Frontal cortex (tissue), 4 donors: ENCODE data around the gene CEP41. TPM values are rescaled to one million over a fixed set of nuclear protein-coding genes. Genes with fewer than 3 reads are reported as not detected.

ENCODE experiments used
- DNase-seq, 2 donors: peaks; one replicate each; pipeline ENCODE4 v3.0.0; 2012; ENCODE audit warnings: low spot score in 2 of 2
- FAIRE-seq: peaks from 2 replicates; lab custom pipeline; 2012; peaks lifted over from hg19 to GRCh38; lab: Jason Lieb, UNC
- total RNA-seq: library from RNA; depleted of rRNA; stranded (reverse); fragments of >200 nt; gene quantifications from one replicate; pipeline ENCODE4 v1.2.3, GENCODE V29; 2014
- donor health status: control.
- donor health status: control.
- donor health status: control.

Gene CEP41
- total RNA-seq, 1 donor from 2014 or later, result 11.4 TPM

DNA sequence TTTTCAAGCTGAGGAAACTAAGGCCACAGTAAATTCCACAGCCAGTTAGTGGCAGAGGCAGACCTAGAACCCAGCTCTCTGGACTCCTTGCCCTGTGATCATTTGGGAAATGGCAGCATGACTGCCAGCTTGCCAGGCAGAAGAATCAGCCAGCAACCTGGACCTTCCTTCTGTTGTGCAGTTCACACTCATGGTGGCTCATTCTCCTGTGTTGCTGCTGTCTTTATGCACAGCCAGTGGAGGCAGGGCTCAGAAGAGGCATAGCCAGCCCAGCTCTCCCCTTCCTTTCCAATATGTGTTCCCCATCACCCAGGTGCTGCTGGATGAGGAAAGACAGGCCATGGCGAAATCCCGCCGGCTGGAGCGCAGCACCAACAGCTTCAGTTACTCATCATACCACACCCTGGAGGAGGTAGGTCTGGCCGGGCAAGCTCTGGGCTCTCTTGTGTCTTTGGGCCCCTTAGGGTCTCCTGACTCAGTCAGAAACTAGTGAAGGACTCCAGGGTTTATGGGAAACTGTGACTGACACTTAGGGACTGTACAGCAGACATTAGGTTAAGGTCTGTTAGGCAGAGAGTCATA lies 81.4 kb downstream of the CEP41 start:
- no peak for FAIRE-seq

DNA sequence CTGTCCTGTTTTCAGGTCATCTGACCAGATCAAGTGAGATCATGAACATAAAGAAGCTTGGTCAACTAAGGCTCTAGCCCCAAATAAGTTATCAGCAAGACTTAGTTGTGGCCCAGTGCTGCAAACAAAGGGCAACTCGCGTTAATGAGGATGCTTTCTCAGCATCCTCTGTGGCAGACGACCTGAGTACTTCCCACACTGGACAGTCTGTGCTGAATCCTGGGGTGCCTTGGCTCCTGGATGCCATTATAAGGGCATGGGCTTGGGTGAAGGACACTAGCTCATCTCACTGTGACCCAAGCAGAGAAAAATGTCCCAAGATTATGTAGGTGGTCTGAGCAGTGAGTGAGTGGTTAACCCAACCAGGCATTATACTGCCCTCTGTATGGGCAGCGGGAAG lies 82.3 kb downstream of the CEP41 start:
- DNase-seq (no peak), FAIRE-seq (no peak)

More for the DNA sequence above, 81.4 kb downstream of the CEP41 start:
- DNase-seq, result no peak

DNA sequence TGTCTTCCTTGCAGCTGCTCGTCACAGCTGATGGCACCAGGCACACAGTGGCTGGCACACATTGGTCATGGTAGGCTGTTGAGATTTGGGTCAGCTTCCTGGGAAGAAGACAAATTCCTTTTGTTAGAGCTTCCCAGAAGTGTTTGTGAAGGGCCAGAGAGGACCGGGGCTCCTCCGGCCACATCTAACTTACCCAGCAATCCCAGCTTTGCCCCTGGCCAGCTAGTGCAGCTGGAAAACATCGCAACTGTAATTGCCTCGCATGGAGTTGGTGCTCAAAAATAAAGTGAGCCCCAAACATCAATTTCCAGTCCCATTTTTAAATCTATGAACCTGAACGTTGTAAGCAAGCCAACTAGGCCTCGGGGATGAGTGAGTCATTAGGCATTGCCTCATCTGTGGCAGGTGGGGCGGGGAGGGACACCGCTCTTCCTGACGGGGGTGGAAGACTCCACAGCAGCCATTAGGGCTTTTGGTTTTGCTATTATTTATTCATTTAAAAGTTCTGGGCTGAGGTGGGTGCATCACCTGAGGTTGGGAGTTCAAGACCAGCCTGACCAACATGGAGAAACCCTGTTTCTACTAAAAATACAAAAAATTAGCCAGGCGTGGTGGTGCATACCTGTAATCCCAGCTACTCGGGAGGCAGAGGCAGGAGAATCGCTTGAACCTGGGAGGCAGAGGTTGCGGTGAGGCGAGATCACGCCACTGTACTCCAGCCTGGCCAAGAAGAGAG lies 83.8 kb downstream of the CEP41 start:
- no peak for FAIRE-seq
- DNase-seq, result no peak

- DNase-seq, result no peak
- FAIRE-seq, result no peak
These were observed 84.5 kb downstream of the CEP41 start for GRCh38 chr7:130356121-130356875.

GRCh38 chr7:130353196-130353595 lies 87.6 kb downstream of the CEP41 start:
- DNase-seq (no peak), FAIRE-seq (no peak)

DNA sequence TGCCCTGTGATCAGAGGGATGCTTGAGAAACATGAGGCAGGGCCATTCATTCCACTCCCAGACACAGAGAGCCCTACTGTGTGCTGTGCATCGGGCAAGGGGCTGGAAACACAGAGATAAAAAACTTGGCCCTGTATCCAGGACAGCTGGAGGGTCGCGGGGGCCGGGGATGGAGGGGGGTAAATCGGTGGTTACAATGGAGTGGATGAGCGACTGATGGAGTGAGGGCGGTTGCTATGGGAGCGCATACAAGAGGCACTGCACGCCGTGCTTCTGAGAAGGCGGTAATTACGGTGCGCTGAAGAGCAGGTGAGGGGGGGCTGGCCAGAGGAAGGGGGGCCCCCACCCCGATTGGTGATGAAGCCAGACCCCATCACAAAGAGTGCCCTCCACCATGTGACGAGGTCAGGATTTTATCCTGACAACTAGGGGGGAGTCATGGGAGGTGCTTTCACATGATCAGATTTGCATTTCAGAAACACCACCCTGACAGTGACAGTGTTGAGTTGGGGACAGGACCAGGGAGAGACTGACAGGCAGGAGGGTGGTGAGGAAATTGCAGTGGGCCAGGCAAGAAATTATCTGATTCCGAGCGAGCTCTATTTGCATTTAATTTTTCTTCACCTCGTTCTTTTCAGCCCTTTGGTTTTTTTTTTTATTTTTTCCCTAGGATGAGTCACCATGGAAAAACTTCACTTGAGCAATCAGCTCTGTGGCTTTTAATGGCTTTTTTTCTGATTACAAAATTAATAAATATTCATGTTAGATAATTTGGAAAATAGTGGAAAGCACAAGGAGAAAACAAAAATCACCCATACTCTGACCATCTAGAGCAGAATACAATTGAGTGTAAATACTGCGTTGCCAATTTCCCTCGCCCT lies 88.4 kb downstream of the CEP41 start:
- FAIRE-seq, result no peak

DNA sequence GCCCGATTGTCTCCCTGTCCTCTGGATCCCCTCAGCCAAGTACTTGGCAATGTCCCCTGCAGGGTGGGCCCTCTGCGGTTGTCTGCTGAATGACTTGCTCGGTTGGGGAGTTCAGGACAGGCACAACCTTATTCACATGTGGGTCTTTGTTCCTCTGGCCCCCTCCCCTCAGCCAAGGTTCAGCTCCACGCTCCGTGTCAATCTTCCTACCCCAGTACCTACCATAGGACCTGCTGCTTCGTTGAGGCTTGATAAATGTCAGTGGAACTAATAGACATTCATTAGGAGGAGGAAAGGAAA lies 89.1 kb downstream of the CEP41 start:
- no peak for DNase-seq
- no peak for FAIRE-seq

More for the DNA sequence above, 88.4 kb downstream of the CEP41 start:
- DNase-seq, result no peak

GRCh38 chr7:130350945-130351790 lies 89.6 kb downstream of the CEP41 start:
- FAIRE-seq (no peak), DNase-seq (no peak)

GRCh38 chr7:130349911-130350782 lies 90.7 kb downstream of the CEP41 start:
- DNase-seq (no peak), FAIRE-seq (no peak)

- no peak for FAIRE-seq
- no peak for DNase-seq
These were observed 93.9 kb downstream of the CEP41 start for GRCh38 chr7:130346941-130347340.

DNA sequence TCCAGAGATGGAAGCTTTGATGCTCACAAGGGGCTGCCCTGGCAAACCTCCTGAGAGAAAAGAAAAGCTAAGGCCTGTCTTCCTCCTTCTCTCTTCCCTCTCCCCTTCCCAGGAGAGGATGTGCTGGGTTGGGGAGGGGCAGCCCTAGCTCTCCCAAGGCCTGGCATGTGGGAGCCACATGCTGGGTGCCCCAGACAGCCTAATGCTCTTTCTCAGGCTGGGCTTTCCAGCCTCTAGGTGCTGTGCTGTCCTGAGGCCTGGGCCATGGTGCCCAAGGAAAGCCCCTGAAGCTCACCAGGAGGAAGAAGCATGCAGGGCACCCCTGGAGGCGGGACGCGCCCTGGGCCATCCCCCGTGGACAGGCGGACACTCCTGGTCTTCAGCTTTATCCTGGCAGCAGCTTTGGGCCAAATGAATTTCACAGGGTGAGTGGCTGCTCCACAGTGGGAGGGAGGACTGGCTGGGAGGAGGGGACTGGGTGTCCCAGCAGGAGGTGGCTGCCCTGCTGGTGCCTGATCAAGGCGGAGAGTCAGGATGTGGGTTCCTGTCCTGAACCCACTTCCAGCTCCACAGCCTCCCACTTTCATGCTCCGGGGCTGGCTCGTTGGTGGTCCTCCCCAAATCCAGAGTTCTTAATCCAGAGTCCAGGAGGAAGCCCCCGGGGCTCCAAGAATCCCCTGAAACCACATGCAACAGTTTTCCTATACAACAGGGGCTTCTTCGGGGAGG lies 94.5 kb downstream of the CEP41 start:
- DNase-seq, result no peak
- no peak for FAIRE-seq

GRCh38 chr7:130345725-130346124 lies 95.1 kb downstream of the CEP41 start:
- FAIRE-seq, result no peak

GRCh38 chr7:130345136-130345535 lies 95.7 kb downstream of the CEP41 start:
- FAIRE-seq (no peak), DNase-seq (no peak)

More at GRCh38 chr7:130345725-130346124, 95.1 kb downstream of the CEP41 start:
- DNase-seq, result no peak

- DNase-seq, result no peak
- no peak for FAIRE-seq
These were observed 96.4 kb downstream of the CEP41 start, which contains the start of gene CPA5 for GRCh38 chr7:130344271-130344866. Gene CPA5, plus strand, starts transcription at chr7:130344816. Its CDS starts 1,670 bp downstream, at chr7:130346486.
